Effector CD4-positive, alpha-beta T cell (primary cell): ENCODE data around the gene ZMYM2.
"Not testable (repeated sequence)": the region's sequence is repeated elsewhere in the genome, so short reads cannot be mapped to it uniquely, and the experiment has no call there.

Experiments used
- DNase-seq: peaks from one replicate; pipeline ENCODE4 v3.0.0-alpha.2; 2020
- total RNA-seq: gene quantifications from one replicate; lab custom pipeline; 2026; lab: John Stamatoyannopoulos, UW

The ZMYM2 gene
- total RNA-seq, result 172 reads per million, percentile 91 among the genes with 10 or more reads in this experiment

- peak; percentile 98 for DNase-seq
These were observed at the start of gene ZMYM2 for GRCh38 chr13:19958155-19959111. TSS of gene ZMYM2 (plus strand) at chr13:19958727. CDS start at chr13:19993073, 34,346 bp downstream.

- no peak for DNase-seq
These were observed 48.0 kb upstream of the ZMYM2 start for GRCh38 chr13:19910336-19911072.

- no peak for DNase-seq
These were observed 31.3 kb upstream of the ZMYM2 start for GRCh38 chr13:19927117-19927748.

GRCh38 chr13:19940106-19940505, 18.4 kb upstream of the ZMYM2 start:
- DNase-seq, result no peak

GRCh38 chr13:19950374-19950773, 8.2 kb upstream of the ZMYM2 start:
- DNase-seq, result no peak

- DNase-seq, result no peak
These were observed 5.7 kb upstream of the ZMYM2 start for GRCh38 chr13:19952850-19953249.

GRCh38 chr13:19955873-19956559, 2.5 kb upstream of the ZMYM2 start:
- no peak for DNase-seq

GRCh38 chr13:19957320-19958154, 990 bp upstream of the ZMYM2 start:
- peak; percentile 80 for DNase-seq

- DNase-seq, result peak; percentile 64
These were observed 759 bp downstream of the ZMYM2 start for GRCh38 chr13:19959141-19959830.

GRCh38 chr13:19959831-19960652, 1.5 kb downstream of the ZMYM2 start:
- peak; percentile 83 for DNase-seq

- no peak for DNase-seq
These were observed 2.1 kb downstream of the ZMYM2 start for GRCh38 chr13:19960653-19960976.

GRCh38 chr13:19961489-19961888, 3.0 kb downstream of the ZMYM2 start:
- DNase-seq, result no peak

GRCh38 chr13:19961924-19962323, 3.4 kb downstream of the ZMYM2 start:
- no peak for DNase-seq

- DNase-seq, result no peak
These were observed 4.4 kb downstream of the ZMYM2 start for GRCh38 chr13:19962894-19963293.

- DNase-seq, result no peak
These were observed 9.1 kb downstream of the ZMYM2 start for GRCh38 chr13:19967621-19968020.

- not testable (repeated sequence) for DNase-seq
These were observed 16.0 kb downstream of the ZMYM2 start for GRCh38 chr13:19974498-19975009.

GRCh38 chr13:19978831-19979437, 20.4 kb downstream of the ZMYM2 start:
- no peak for DNase-seq

- no peak for DNase-seq
These were observed 23.2 kb downstream of the ZMYM2 start for GRCh38 chr13:19981685-19982238.

GRCh38 chr13:19982447-19983043, 24.0 kb downstream of the ZMYM2 start:
- no peak for DNase-seq
